Loucy (cell line): ENCODE data around the gene CHD9NB.

Source experiments
- H2AFZ ChIP-seq: fragments of 200-600 bp; sonication (generic); 2 replicates; pipeline ENCODE4 v1.6.0; 2016; ENCODE audit warnings: antibody characterized with exemption, mild to moderate bottlenecking, low read length, moderate library complexity
- H3F3A ChIP-seq: fragments of 200-600 bp; 2 replicates; pipeline ENCODE4 v1.6.0; 2016; ENCODE audit warnings: antibody characterized with exemption, low read depth, mild to moderate bottlenecking
- H3K27me3 ChIP-seq: fragments of 200-600 bp; sonication (generic); 2 replicates; pipeline ENCODE4 v1.6.1; 2014; ENCODE audit warnings: low read length, mild to moderate bottlenecking; ENCODE audit not compliant: insufficient read depth, poor library complexity, severe bottlenecking
- H3K36me3 ChIP-seq: fragments of 200-600 bp; sonication (generic); 2 replicates; pipeline ENCODE4 v1.6.1; 2016; ENCODE audit warnings: low read length; ENCODE audit not compliant: insufficient read depth
- H3K4me1 ChIP-seq: fragments of 200-600 bp; sonication (generic); 2 replicates; pipeline ENCODE4 v1.5.1; 2014; ENCODE audit warnings: low read length, mild to moderate bottlenecking; ENCODE audit not compliant: insufficient read depth, poor library complexity, severe bottlenecking
- H3K4me2 ChIP-seq: fragments of 200-600 bp; sonication (generic); 2 replicates; pipeline ENCODE4 v1.6.0; 2014; ENCODE audit warnings: antibody characterized with exemption, low read length, low read depth, mild to moderate bottlenecking; ENCODE audit not compliant: poor library complexity, severe bottlenecking
- H3K4me3 ChIP-seq: fragments of 200-600 bp; sonication (generic); 2 replicates; pipeline ENCODE4 v1.5.1; 2014; ENCODE audit warnings: low read length, mild to moderate bottlenecking, mixed read lengths; ENCODE audit not compliant: poor library complexity, severe bottlenecking
- H3K79me2 ChIP-seq: fragments of 200-600 bp; sonication (generic); 2 replicates; pipeline ENCODE4 v1.6.1; 2014; ENCODE audit warnings: low read length; ENCODE audit not compliant: insufficient read depth
- H3K9ac ChIP-seq: fragments of 200-600 bp; sonication (generic); 2 replicates; pipeline ENCODE4 v1.6.0; 2014; ENCODE audit warnings: mild to moderate bottlenecking, low read depth, low read length, moderate library complexity; ENCODE audit not compliant: poor library complexity, severe bottlenecking
- H3K9me2 ChIP-seq: fragments of 200-600 bp; sonication (generic); replicated peaks from 2 replicates; pipeline ENCODE4 v1.6.1; 2016; ENCODE audit warnings: low read depth, low read length, mixed read lengths
- H3K9me3 ChIP-seq: fragments of 200-600 bp; sonication (generic); 2 replicates; pipeline ENCODE4 v1.6.1; 2014; ENCODE audit warnings: mild to moderate bottlenecking, antibody characterized with exemption, low read length, low read depth; ENCODE audit not compliant: insufficient read depth
- H4K20me1 ChIP-seq: fragments of 200-600 bp; sonication (generic); 2 replicates; pipeline ENCODE4 v1.6.0; 2014; ENCODE audit warnings: antibody characterized with exemption, low read length, mild to moderate bottlenecking; ENCODE audit not compliant: insufficient read depth, poor library complexity, severe bottlenecking
- EZH2phosphoT487 ChIP-seq: fragments of 200-600 bp; IDR thresholded peaks from 2 replicates; pipeline ENCODE4 v1.6.1; 2018; ENCODE audit warnings: antibody characterized with exemption, mild to moderate bottlenecking, moderate library complexity, borderline replicate concordance
- TF ChIP-seq, protein P1 (sequence below): fragments of 200-600 bp; sonication (generic); conservative IDR thresholded peaks from 2 replicates; pipeline ENCODE4 v1.5.1; 2014; ENCODE audit warnings: mild to moderate bottlenecking, antibody characterized with exemption, low read length

The CHD9NB gene

DNA sequence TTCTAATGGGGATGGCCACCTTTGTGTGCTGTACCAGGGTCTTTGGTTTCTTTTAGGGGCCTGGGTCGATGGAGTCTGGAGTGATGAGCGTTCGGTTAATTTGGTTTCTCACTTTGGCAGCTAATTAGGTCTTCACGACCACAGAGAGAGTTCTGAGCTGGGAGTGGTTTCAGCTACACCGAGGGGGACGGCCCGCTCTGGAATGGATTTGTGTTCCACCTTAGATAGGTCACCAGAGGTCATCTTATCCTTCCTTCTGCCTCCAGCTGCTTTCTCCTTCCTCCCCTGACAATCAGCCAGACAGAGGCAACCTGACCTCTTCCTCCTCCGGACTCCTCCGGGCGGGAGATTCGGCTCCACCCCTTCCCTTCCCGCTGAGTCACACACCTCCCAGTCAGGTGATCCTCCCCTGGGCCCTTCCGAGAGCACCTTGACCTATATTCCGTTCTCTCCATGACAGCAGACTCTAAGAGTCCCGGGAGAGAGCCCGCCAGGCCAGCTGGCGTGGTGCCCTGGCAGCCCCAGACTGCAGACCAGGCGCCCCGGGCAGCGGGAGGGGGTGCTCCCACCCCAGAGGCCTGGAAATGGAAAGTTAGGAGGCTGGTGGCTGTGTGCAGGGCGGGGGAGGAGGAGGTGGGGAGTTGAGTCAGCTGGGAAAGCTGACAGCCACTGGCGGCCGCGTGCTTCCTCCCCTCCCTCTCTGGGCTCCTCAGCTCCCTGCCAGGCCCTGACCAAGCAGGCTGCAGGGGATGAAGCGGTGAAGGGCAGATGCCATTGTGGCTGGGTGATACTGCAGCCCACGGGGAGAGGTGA, 46.8 kb upstream of the CHD9NB start:
- peaks cover 24% of the 10 kb centered on the region for H3K4me1 ChIP-seq
- H3K79me2 ChIP-seq = peaks cover 5% of the 10 kb centered on the region; the same call in 1 of the 2 replicates
- H2AFZ ChIP-seq = peak overlapping the region; percentile 84
- TF ChIP-seq EZH2phosphoT487 = no peak
- TF ChIP-seq, protein P1, sequence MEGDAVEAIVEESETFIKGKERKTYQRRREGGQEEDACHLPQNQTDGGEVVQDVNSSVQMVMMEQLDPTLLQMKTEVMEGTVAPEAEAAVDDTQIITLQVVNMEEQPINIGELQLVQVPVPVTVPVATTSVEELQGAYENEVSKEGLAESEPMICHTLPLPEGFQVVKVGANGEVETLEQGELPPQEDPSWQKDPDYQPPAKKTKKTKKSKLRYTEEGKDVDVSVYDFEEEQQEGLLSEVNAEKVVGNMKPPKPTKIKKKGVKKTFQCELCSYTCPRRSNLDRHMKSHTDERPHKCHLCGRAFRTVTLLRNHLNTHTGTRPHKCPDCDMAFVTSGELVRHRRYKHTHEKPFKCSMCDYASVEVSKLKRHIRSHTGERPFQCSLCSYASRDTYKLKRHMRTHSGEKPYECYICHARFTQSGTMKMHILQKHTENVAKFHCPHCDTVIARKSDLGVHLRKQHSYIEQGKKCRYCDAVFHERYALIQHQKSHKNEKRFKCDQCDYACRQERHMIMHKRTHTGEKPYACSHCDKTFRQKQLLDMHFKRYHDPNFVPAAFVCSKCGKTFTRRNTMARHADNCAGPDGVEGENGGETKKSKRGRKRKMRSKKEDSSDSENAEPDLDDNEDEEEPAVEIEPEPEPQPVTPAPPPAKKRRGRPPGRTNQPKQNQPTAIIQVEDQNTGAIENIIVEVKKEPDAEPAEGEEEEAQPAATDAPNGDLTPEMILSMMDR = no peak
- no peaks in the 10 kb centered on the region for H3K9me2 ChIP-seq
- H3K4me2 ChIP-seq = peak overlapping the region; percentile 80
- H3K4me3 ChIP-seq = peak overlapping the region; percentile 80
- H3K27me3 ChIP-seq = no peaks in the 10 kb centered on the region
- H3K9me3 ChIP-seq = no peaks in the 10 kb centered on the region
- H3K9ac ChIP-seq = peak overlapping the region; percentile 73
- H3K36me3 ChIP-seq = no peaks in the 10 kb centered on the region
- H3F3A ChIP-seq = peaks cover 6% of the 10 kb centered on the region; the same call in 1 of the 2 replicates
- no peaks in the 10 kb centered on the region for H4K20me1 ChIP-seq

DNA sequence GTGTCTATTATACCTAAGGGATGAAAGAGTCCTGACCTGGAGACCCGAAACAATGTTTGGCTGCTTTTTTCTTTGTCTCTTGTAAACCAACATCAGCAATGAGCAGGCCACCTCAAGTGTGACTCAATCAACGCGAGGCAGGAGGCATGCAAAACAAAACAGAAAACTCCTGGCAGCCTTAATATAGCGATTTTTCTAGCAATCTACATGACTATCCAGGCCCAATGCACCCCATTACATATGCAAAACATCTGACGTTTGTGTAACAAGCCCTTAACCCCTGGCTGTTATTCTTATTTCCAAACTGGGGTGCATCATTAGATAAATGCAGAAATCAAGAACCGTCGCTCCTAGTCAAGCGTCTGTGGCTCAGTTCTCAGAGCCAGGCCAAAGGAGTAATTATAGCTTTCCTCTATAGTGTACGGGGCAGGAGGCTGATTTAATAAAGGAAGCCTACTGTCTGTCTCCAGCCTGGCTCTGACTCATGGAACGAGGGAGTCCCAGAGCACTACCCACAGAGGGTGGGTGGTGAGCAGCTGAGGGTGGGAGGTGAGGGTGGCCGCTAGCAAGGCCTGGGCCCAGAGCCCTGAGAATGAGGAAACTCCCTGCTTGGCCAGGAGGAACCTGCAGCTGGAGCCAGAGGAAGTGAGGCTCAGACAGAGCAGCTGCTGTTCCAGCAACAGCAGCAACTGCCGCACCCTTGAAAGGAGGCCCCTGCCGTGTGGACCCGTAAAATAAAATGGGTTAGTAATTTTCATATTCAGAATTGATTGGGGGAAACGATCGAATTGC, 46.0 kb upstream of the CHD9NB start:
- Histone ChIP-seq H3K36me3 (no peaks in the 10 kb centered on the region), H3K9ac (peak overlapping the region; percentile 73), H3K4me2 (peak overlapping the region; percentile 80), H4K20me1 (no peaks in the 10 kb centered on the region), H3K27me3 (no peaks in the 10 kb centered on the region), H3K4me1 (peaks cover 24% of the 10 kb centered on the region), H3K4me3 (peak overlapping the region; percentile 80), H3F3A (peaks cover 6% of the 10 kb centered on the region; the same call in 1 of the 2 replicates), H2AFZ (peak overlapping the region; percentile 84), H3K79me2 (peaks cover 5% of the 10 kb centered on the region; the same call in 1 of the 2 replicates), H3K9me2 (no peaks in the 10 kb centered on the region), H3K9me3 (no peaks in the 10 kb centered on the region)
- no peak for TF ChIP-seq EZH2phosphoT487
- TF ChIP-seq, protein P1 = no peak

DNA sequence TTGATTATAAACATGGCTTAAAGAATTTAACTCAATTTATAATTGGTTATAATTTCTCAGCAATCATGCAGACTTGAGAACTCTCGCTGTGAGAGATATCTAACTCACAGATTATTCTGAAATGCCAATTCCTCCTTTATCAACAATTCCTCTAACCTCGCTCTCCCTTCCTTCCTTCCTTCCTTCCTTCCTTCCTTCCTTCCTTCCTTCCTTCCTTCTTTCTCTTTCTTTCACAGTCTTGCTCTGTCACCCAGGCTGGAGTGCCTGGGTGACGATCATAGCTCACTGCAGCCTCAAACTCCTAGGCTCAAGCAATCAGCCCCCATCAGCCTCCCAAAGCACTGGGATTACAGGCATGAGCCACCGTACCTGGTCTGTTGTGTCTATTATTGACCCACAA, 44.5 kb upstream of the CHD9NB start:
- no peak overlapping the region for H3K9ac ChIP-seq
- no peak overlapping the region for H2AFZ ChIP-seq
- H3K4me1 ChIP-seq = peaks cover 24% of the 10 kb centered on the region
- H3K9me2 ChIP-seq = no peaks in the 10 kb centered on the region
- no peak overlapping the region for H3K4me2 ChIP-seq
- H4K20me1 ChIP-seq = no peaks in the 10 kb centered on the region
- TF ChIP-seq, protein P1 = no peak
- TF ChIP-seq EZH2phosphoT487 = no peak
- no peaks in the 10 kb centered on the region for H3K9me3 ChIP-seq
- H3K4me3 ChIP-seq = no peak overlapping the region
- peaks cover 6% of the 10 kb centered on the region; the same call in 1 of the 2 replicates for H3F3A ChIP-seq
- H3K27me3 ChIP-seq = no peaks in the 10 kb centered on the region
- H3K36me3 ChIP-seq = no peaks in the 10 kb centered on the region
- peaks cover 5% of the 10 kb centered on the region; the same call in 1 of the 2 replicates for H3K79me2 ChIP-seq
